T-helper 1 cell treated with Interleukin-12 subunit alpha and Interleukin-12 subunit beta and Interleukin-4 antibody, amounts not matched to agents 30 μg/mL and 1 μg/mL, for 36 hours (primary cell): ENCODE measurements around the gene NEGR1.

ENCODE experiments used
- H3K27ac Mint-ChIP-seq: one replicate; pipeline ENCODE4 v1.8.0; 2021; ENCODE audit warnings: mild to moderate bottlenecking, mixed read lengths
- H3K27me3 Mint-ChIP-seq: one replicate; pipeline ENCODE4 v1.8.0; 2021; ENCODE audit warnings: low read depth, mixed read lengths
- H3K36me3 Mint-ChIP-seq: one replicate; pipeline ENCODE4 v1.8.0; 2021; ENCODE audit warnings: low read depth, mixed read lengths
- H3K4me1 Mint-ChIP-seq: one replicate; pipeline ENCODE4 v1.8.0; 2021; ENCODE audit warnings: low read depth, mixed read lengths
- H3K4me3 Mint-ChIP-seq: one replicate; pipeline ENCODE4 v1.8.0; 2021; ENCODE audit warnings: mild to moderate bottlenecking, moderate library complexity, mixed read lengths
- H3K9me3 Mint-ChIP-seq: one replicate; pipeline ENCODE4 v1.8.0; 2021; ENCODE audit warnings: mixed read lengths

The NEGR1 gene

DNA sequence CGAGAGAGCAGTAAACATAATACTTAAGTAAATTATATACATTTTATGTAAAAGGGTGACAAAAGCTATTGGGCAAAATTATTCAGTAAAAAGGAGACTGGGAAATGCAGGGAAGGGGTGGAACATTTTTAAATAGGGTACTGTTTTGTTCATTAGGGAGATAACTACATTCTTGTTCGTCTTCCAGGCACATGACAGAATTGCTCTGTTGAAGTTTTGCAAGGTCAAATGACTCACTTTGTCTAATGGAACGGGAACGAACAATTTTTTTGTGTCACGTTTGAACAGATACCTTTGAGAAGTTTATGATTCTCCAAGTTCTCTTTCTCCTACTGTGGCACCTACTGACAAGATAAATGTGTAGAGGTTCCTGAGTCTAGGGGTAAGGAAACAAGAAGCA is 819.2 kb downstream of the NEGR1 start:
- Mint-ChIP-seq H3K9me3 (no peaks in the 10 kb centered on the region), H3K27ac (no peak overlapping the region), H3K4me1 (no peaks in the 10 kb centered on the region), H3K4me3 (no peak overlapping the region), H3K36me3 (no peaks in the 10 kb centered on the region), H3K27me3 (no peaks in the 10 kb centered on the region)

DNA sequence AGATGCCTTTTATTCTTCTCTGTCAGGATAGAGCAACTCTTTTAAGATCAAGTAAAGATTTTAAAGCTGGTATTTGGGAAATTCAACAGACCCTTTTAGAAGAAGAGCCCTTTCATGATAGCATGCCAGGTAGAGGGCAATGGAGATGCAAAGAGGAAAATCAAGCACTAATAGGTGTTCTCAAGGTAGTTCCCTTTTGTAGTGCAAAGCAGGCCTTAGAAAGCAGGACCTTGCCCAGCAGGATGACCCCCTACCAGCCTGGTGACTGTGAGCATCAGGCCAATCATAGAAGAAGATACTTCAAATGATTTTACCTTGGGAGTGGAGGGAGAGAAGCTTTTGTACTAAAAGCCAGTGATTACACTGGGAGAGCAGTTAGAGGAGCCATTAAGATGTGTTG is 820.1 kb downstream of the NEGR1 start:
- Mint-ChIP-seq H3K27me3 (no peaks in the 10 kb centered on the region), H3K36me3 (no peaks in the 10 kb centered on the region), H3K4me1 (no peaks in the 10 kb centered on the region), H3K9me3 (no peaks in the 10 kb centered on the region), H3K27ac (no peak overlapping the region), H3K4me3 (no peak overlapping the region)

DNA sequence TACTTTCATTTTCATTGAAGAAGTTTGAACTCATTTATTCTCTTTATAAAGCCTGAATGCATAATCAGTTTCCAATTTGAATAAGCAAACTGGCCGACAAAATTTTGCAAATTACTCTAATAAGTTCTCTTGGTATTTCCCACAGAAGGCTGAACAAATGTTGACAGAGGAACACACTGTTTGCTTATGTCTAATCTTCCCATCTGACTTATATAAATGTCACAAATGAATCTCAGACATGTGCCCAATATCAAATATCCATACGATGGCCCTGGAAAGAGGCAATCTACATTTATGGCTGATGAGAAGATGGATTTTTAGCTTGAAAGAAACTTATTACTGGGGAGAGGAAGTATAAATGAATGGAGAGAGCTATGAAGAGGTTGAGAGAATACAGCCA is 820.9 kb downstream of the NEGR1 start:
- H3K9me3 Mint-ChIP-seq: no peaks in the 10 kb centered on the region
- no peak overlapping the region for H3K4me3 Mint-ChIP-seq
- no peaks in the 10 kb centered on the region for H3K4me1 Mint-ChIP-seq
- no peaks in the 10 kb centered on the region for H3K36me3 Mint-ChIP-seq
- H3K27me3 Mint-ChIP-seq: no peaks in the 10 kb centered on the region
- H3K27ac Mint-ChIP-seq: no peak overlapping the region

DNA sequence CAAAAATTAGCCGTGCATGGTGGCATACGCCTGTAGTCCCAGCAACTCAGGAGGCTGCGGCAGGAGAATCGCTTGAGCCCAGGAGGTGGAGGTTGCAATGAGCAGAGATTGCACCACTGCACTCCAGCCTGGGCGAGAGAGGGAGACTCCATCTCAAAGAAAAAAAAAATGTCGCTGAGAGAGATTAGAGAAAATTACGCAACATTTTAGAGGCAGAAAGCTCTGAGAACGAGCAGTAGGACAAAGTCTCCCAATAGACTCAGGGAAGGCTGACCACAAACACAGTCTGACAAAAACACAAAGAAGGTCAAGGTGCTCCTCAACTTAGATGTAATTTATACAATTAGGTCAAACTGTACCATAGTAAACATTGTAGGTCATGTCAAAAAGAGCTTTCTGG is 833.9 kb downstream of the NEGR1 start:
- H3K9me3 Mint-ChIP-seq: no peaks in the 10 kb centered on the region
- H3K36me3 Mint-ChIP-seq: no peaks in the 10 kb centered on the region
- H3K4me1 Mint-ChIP-seq: no peaks in the 10 kb centered on the region
- H3K27ac Mint-ChIP-seq: no peak overlapping the region
- no peak overlapping the region for H3K4me3 Mint-ChIP-seq
- H3K27me3 Mint-ChIP-seq: no peaks in the 10 kb centered on the region

DNA sequence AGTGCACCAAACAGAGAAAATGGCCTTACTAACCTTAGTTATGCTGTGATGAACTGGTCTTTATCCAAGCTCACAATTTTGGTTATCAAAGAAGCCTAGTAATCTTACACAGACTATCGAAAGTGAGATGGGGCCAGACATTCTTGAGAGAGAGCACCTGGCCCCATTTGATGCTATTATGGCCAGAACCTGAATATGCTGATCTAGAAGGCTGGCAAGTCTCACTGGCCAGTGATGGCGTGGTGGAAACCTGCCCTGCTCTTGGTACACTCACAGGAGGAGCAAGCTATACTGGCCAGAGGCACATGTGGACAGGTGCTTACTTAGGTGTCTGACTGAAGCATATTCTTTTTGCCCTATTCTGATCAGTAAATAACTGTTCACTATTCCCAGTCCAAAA is 843.7 kb downstream of the NEGR1 start:
- Mint-ChIP-seq H3K4me3 (no peak overlapping the region), H3K27ac (no peak overlapping the region), H3K4me1 (no peaks in the 10 kb centered on the region), H3K27me3 (no peaks in the 10 kb centered on the region), H3K36me3 (no peaks in the 10 kb centered on the region), H3K9me3 (no peaks in the 10 kb centered on the region)

DNA sequence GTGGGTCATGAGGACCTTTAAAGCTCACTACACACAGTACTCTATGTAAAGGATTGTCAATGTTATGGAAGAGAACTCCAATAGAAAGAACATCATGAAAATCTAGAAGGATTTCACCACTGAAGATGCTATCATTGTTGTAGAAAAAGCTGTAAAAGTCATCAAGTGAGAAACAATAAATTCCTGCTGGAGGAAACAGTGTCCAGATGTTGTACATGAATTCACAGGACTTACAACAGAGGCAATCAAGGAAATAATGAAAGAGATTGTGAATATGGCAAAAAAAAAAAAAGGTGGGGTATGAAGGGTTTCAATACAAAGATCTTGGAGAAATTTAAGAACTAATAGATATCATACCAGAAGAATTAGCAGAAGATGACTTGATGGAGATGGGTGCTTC is 846.4 kb downstream of the NEGR1 start:
- no peaks in the 10 kb centered on the region for H3K36me3 Mint-ChIP-seq
- H3K4me3 Mint-ChIP-seq: no peak overlapping the region
- H3K27me3 Mint-ChIP-seq: no peaks in the 10 kb centered on the region
- no peaks in the 10 kb centered on the region for H3K9me3 Mint-ChIP-seq
- H3K27ac Mint-ChIP-seq: no peak overlapping the region
- H3K4me1 Mint-ChIP-seq: no peaks in the 10 kb centered on the region

DNA sequence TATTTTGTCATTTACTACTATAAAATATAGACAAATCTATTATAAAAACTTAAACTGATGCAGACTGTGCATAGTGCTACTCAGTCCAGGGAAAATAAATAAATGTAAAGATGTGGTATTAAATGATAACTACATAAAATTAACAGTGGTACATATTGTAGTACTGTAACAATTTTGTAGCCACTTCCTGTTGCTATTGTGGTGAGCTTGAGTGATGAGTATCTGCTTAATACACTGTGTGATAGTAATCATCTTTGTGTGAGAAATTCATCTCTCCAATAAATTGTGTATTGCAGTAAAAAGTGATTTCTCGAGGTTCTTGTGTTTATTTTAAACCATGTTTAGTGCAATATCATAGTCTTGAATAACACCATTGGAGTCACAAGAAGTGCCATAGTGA is 848.1 kb downstream of the NEGR1 start:
- H3K4me3 Mint-ChIP-seq: no peak overlapping the region

DNA sequence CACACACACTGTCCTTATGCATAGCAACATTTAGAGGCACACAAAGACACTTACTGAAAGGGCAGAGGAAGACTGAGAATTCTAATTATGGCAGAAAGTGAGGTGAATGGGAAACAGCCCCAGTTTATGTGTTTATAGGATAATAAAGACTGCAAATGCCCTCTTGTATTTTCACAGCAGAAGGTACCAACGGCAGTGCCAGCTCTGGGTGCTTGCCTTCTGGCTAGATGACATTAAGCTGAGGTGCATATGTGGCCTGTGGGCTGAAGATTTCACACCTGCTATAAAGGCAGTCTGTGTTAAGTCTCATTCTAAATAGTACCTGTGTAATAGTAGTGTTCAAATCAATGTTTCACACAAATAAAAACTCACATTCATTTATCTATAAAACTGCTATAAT is 854.3 kb downstream of the NEGR1 start:
- Mint-ChIP-seq H3K27ac (no peak overlapping the region), H3K27me3 (no peaks in the 10 kb centered on the region), H3K9me3 (no peaks in the 10 kb centered on the region), H3K36me3 (no peaks in the 10 kb centered on the region), H3K4me3 (no peak overlapping the region), H3K4me1 (no peaks in the 10 kb centered on the region)

More for the DNA sequence above, 848.1 kb downstream of the NEGR1 start:
- Mint-ChIP-seq H3K4me1 (no peaks in the 10 kb centered on the region), H3K27me3 (no peaks in the 10 kb centered on the region), H3K9me3 (no peaks in the 10 kb centered on the region), H3K27ac (no peak overlapping the region), H3K36me3 (no peaks in the 10 kb centered on the region)

DNA sequence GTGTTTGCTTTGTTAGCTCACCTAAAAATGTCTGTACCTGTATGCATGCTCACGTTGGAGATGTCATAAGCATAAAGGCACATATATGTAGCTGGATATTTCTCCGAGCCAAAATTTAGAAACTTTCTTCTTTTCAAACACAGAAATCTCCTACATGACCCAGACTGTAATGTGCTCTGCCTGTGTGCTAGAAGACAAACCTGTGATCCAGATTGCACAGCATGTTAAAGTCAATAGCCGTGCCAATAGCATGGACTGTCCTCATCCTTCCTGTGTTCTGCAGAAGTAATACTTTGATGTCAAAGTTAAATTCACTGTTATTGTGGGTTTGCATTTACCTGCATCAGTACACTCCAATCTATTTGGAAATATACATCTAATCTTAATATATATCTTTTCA is 855.3 kb downstream of the NEGR1 start:
- Mint-ChIP-seq H3K4me3 (no peak overlapping the region), H3K27me3 (no peaks in the 10 kb centered on the region), H3K36me3 (no peaks in the 10 kb centered on the region), H3K27ac (no peak overlapping the region), H3K4me1 (no peaks in the 10 kb centered on the region), H3K9me3 (no peaks in the 10 kb centered on the region)

DNA sequence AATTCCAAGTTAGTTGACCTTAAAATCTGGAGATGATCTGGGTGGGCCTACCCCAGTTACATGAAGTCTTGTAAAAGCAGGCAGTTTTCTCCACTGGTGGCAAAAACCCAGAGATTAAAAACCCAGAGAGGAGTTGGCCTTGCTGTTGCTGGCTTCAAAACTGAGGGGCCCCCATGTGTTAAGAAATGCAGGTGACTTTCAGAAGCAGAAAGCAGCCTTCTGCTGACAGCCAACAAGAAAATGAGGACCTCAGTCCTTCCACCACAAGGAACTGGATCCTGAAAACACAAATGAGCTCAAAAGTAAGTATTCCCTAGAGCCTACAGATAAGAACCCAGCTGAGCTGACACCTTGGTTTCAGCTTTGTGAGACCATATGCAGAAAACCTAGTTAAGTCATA is 857.8 kb downstream of the NEGR1 start:
- no peaks in the 10 kb centered on the region for H3K4me1 Mint-ChIP-seq
- no peak overlapping the region for H3K4me3 Mint-ChIP-seq
- H3K27me3 Mint-ChIP-seq: no peaks in the 10 kb centered on the region
- no peak overlapping the region for H3K27ac Mint-ChIP-seq
- H3K9me3 Mint-ChIP-seq: no peaks in the 10 kb centered on the region
- H3K36me3 Mint-ChIP-seq: no peaks in the 10 kb centered on the region

DNA sequence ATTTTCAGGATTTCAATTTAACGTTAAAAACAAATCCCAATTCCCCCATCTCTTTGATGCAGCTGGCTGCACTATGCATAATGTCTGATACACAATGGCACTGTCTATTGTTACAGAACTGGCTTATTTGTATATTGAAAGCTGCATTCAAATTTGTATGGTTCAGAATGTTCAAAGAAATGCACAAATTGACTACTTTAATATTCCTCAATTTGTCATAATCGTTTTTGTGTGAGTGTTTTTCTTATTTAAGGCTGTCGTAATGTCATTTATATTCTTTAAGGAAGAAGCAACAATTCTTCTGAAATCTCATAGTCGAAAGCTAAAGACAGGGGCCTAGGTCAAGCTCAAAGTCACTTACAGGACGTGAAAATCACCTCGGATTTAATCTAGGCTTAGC is 860.1 kb downstream of the NEGR1 start:
- no peaks in the 10 kb centered on the region for H3K9me3 Mint-ChIP-seq
- H3K36me3 Mint-ChIP-seq: no peaks in the 10 kb centered on the region
- H3K27me3 Mint-ChIP-seq: no peaks in the 10 kb centered on the region

DNA sequence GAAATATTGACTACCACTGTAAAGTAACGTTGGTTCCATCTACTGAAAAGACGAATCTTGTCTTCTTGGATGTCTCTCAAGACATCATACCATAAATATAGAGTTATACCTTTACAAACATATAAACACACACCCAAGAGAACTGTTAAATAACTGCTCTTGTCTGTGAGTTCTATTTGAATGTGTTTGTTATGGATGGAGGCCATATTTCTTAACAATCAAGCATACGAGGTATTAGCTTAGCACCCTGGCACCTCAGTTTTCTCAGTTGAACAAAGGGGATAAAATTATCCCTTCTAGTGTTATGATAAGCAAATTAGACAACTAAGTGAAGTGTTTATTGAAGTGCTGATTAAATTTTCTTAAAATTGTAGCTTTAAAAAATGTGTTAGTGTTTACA is 864.9 kb downstream of the NEGR1 start:
- no peak overlapping the region for H3K4me3 Mint-ChIP-seq
- no peaks in the 10 kb centered on the region for H3K4me1 Mint-ChIP-seq

More for the DNA sequence above, 860.1 kb downstream of the NEGR1 start:
- no peak overlapping the region for H3K27ac Mint-ChIP-seq
- no peaks in the 10 kb centered on the region for H3K4me1 Mint-ChIP-seq
- no peak overlapping the region for H3K4me3 Mint-ChIP-seq

DNA sequence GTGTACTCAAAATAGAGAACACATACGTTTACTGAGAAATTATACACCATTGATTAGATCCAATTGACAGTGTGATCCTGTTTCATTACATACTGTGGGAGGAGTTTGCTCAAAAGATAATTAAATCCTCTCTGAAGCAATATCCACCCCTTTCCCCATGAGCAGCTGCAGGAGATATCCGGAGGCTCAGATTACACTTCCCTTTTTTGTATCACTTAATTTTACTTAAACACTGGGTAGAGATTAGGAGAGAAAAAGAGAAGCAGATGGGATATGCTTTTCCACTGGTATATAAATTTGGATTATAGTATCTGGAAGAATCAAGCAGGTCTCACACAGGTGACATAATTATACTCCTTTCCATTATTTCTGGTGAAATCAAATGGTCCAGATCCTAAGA is 868.2 kb downstream of the NEGR1 start:
- Mint-ChIP-seq H3K36me3 (no peaks in the 10 kb centered on the region), H3K27me3 (no peaks in the 10 kb centered on the region), H3K27ac (no peak overlapping the region), H3K9me3 (no peaks in the 10 kb centered on the region), H3K4me1 (no peaks in the 10 kb centered on the region), H3K4me3 (no peak overlapping the region)

More for the DNA sequence above, 864.9 kb downstream of the NEGR1 start:
- H3K27ac Mint-ChIP-seq: no peak overlapping the region
- H3K9me3 Mint-ChIP-seq: no peaks in the 10 kb centered on the region
- no peaks in the 10 kb centered on the region for H3K36me3 Mint-ChIP-seq
- no peaks in the 10 kb centered on the region for H3K27me3 Mint-ChIP-seq

DNA sequence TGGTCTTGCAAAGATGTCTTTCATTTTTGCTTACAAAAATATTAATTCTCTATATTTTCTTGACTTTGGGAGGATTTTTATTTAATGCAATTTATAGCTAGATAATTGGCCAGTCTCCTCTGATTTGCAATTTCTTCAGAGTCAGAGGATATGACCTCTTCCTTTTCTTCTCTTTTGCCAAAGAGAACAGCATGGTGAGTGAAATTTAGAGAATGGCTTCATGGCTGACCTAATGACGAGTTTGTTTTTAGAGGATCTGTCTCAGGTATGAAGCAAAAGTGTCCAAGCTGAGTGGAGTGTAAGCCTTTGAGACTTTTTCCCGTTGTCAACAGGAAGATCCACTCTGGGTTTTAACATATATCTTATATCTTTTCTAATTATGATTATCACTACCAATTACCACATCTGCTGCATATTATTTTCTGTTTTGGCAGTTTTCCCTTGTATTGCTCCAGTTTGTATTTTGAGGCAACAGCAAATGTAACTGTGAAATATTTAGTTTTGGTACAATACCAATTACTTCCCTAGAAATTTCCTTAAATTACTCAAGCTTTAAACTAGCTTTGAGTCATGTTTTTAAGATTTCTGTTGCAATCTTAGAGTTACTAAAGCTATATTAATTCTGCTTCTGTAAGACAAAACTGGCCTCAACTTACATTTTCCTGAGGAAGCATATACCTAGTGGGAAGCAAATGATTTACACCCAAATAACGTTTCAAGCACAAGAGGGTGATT is 868.7 kb downstream of the NEGR1 start:
- H3K9me3 Mint-ChIP-seq: no peaks in the 10 kb centered on the region
- H3K27me3 Mint-ChIP-seq: no peaks in the 10 kb centered on the region
- H3K4me3 Mint-ChIP-seq: no peak overlapping the region
- H3K4me1 Mint-ChIP-seq: no peaks in the 10 kb centered on the region
- H3K27ac Mint-ChIP-seq: no peak overlapping the region
- H3K36me3 Mint-ChIP-seq: no peaks in the 10 kb centered on the region

DNA sequence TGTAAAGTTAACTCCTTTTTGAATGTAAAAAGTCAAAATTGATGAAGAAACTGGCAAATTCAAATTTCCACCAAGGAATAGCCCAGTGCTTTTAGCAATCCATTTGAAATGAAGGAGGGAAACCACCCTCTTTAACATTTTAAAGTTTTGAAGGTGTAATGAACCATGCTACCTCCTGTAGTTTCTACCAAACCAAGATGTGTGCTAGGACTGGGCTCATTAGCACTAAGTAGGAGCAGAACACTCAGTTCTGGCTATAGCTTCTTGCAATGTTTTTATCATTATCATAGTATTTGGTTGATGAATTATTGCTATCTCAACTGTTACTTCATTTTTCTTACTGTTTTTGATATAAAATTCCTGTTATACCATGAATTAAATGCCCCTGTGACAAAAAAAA is 882.3 kb downstream of the NEGR1 start:
- H3K36me3 Mint-ChIP-seq: no peaks in the 10 kb centered on the region
- H3K27ac Mint-ChIP-seq: no peak overlapping the region
- no peaks in the 10 kb centered on the region for H3K4me1 Mint-ChIP-seq
- H3K4me3 Mint-ChIP-seq: no peak overlapping the region
- H3K9me3 Mint-ChIP-seq: peaks cover 3% of the 10 kb centered on the region
- H3K27me3 Mint-ChIP-seq: no peaks in the 10 kb centered on the region

DNA sequence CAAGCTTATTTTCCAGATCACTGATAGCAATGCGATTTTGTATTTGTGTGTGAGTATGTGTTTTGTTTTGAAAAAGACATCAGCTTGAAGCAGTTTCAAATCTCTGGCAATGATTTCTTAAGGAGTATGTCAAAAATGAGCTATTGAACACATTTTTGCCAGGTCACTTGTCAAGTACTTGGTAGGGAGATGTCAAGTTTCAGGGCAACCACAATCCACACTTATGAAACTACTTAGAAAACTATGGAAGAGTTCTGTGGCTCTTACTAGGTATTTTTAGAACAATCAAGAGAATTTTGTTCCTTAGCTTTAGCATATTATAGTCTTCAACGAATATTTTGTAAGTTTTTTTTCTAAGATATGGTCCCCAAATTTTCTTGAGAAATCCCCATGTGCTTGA is 882.7 kb downstream of the NEGR1 start:
- H3K4me3 Mint-ChIP-seq: no peak overlapping the region
- peaks cover 7% of the 10 kb centered on the region for H3K9me3 Mint-ChIP-seq
- no peaks in the 10 kb centered on the region for H3K4me1 Mint-ChIP-seq
- no peaks in the 10 kb centered on the region for H3K36me3 Mint-ChIP-seq
- H3K27me3 Mint-ChIP-seq: no peaks in the 10 kb centered on the region
- no peak overlapping the region for H3K27ac Mint-ChIP-seq
